Endodermal cell (in vitro differentiated cells): ENCODE measurements around the gene FTO. TPM values are rescaled to one million over a fixed set of nuclear protein-coding genes. Genes with fewer than 3 reads are reported as not detected.

Experiments used
- DNase-seq: peaks from one replicate; pipeline ENCODE4 v3.0.0-alpha.2; 2017
- H3K27ac ChIP-seq: 2 replicates; pipeline ENCODE4 v1.5.1; 2013; ENCODE audit warnings: mild to moderate bottlenecking, low read depth, low read length, moderate library complexity
- H3K27me3 ChIP-seq: 2 replicates; pipeline ENCODE4 v1.6.1; 2013; ENCODE audit warnings: mild to moderate bottlenecking, low read length, moderate library complexity; ENCODE audit not compliant: insufficient read depth, control insufficient read depth, poor library complexity, severe bottlenecking
- H3K36me3 ChIP-seq: 2 replicates; pipeline ENCODE4 v1.7.0; 2013; ENCODE audit warnings: mild to moderate bottlenecking, low read length, moderate library complexity; ENCODE audit not compliant: control insufficient read depth, insufficient read depth
- H3K4me1 ChIP-seq: one replicate; pipeline ENCODE4 v1.7.0; 2013; ENCODE audit warnings: low read length; ENCODE audit not compliant: control insufficient read depth, insufficient read depth
- H3K4me3 ChIP-seq: 2 replicates; pipeline ENCODE4 v1.5.1; 2013; ENCODE audit warnings: mild to moderate bottlenecking, low read length, moderate library complexity
- H3K9ac ChIP-seq: 2 replicates; pipeline ENCODE4 v1.6.1; 2013; ENCODE audit warnings: mild to moderate bottlenecking, low read length, moderate library complexity; ENCODE audit not compliant: poor library complexity, severe bottlenecking; ENCODE audit errors: extremely low read depth
- H3K9me3 ChIP-seq: 2 replicates; pipeline ENCODE4 v1.6.1; 2013; ENCODE audit warnings: mild to moderate bottlenecking, low read length, moderate library complexity; ENCODE audit not compliant: control insufficient read depth
- H3K27ac Mint-ChIP-seq: 2 replicates; pipeline ENCODE4 v1.8.0; 2020; ENCODE audit warnings: mixed read lengths
- H3K27me3 Mint-ChIP-seq: 2 replicates; pipeline ENCODE4 v1.8.0; 2021; ENCODE audit warnings: mild to moderate bottlenecking, mixed read lengths; ENCODE audit not compliant: insufficient read depth
- H3K36me3 Mint-ChIP-seq: 2 replicates; pipeline ENCODE4 v1.8.0; 2020; ENCODE audit warnings: low read depth, mixed read lengths
- H3K4me1 Mint-ChIP-seq: 2 replicates; pipeline ENCODE4 v1.8.0; 2020; ENCODE audit warnings: mixed read lengths
- H3K4me3 Mint-ChIP-seq: 2 replicates; pipeline ENCODE4 v1.8.0; 2020; ENCODE audit warnings: mild to moderate bottlenecking, moderate library complexity, mixed read lengths
- H3K9me3 Mint-ChIP-seq: 2 replicates; pipeline ENCODE4 v1.8.0; 2020; ENCODE audit warnings: mild to moderate bottlenecking, mixed read lengths
- WGBS, 2 experiments: methylation state at CpG; one replicate each; pipeline versions ENCODE4 v1.1.5 to v1.1.7; 2013; ENCODE audit warnings: missing lambda C conversion rate in 2 of 2, mixed read lengths in 1 of 2; ENCODE audit not compliant: insufficient coverage in 1 of 2, insufficient read length in 1 of 2; 5-methylcytosine and 5-hydroxymethylcytosine counted together
- total RNA-seq, 2 donors: library from RNA; stranded (reverse); fragmentation: NEBNext Ultra II Directional in 1 of 2; extraction: Animal tissue kit (Norgen Biotek cat#: 25700) in 1 of 2; gene quantifications; 2 replicates in 1 of 2; 3 replicates in 1 of 2; pipeline ENCODE4 v1.2.1, GENCODE V29; 2021
- TF ChIP-seq, protein P1 (sequence below): fragments of 200-600 bp; sonication (generic); conservative IDR thresholded peaks from 2 replicates; pipeline ENCODE4 v1.5.0; 2021; ENCODE audit warnings: antibody characterized with exemption, mild to moderate bottlenecking

Gene FTO
- total RNA-seq, 2 donors from 2014 or later = 80.3 to 102 TPM

DNA sequence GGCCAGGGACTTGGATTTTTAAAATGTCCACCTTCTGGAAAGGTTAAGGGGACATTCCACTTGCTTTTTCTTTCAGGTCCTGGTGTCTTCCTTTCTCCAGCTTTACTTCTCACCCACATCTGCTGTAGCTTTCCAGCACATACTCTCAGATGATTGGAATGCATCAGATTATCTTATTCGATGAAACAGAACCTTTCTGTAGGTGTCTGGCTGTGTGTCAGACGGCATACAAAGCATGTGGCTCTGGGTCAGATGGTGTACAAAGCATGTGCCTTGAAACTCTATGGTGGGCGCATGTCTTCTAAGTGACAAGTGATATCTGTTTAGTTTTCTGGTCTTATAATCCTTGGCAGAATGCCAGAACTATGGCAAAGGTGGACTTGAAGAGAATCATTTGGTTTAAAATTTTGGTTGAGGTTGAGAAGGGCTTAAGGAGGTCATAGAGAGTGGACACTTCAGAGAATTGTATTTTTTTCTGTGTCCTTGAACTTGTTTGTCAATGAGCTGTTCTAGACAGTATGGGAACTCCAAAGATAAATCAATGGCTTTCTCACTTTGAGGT, 125.3 kb downstream of the FTO start:
- Histone ChIP-seq H3K4me1 (no peaks in the 10 kb centered on the region), H3K9ac (no peak overlapping the region), H3K27ac (no peak overlapping the region), H3K9me3 (no peaks in the 10 kb centered on the region), H3K36me3 (peaks cover 11% of the 10 kb centered on the region), H3K27me3 (no peaks in the 10 kb centered on the region), H3K4me3 (no peak overlapping the region)
- Mint-ChIP-seq H3K27me3 (no peaks in the 10 kb centered on the region), H3K27ac (no peak overlapping the region), H3K9me3 (no peaks in the 10 kb centered on the region), H3K4me1 (no peaks in the 10 kb centered on the region), H3K4me3 (no peak overlapping the region), H3K36me3 (peaks cover 11% of the 10 kb centered on the region)
- WGBS, 2 experiments = 97 to 100% methylated on average over 2 to 3 of the region's 3 CpGs
- DNase-seq = no peak
- TF ChIP-seq, protein P1, sequence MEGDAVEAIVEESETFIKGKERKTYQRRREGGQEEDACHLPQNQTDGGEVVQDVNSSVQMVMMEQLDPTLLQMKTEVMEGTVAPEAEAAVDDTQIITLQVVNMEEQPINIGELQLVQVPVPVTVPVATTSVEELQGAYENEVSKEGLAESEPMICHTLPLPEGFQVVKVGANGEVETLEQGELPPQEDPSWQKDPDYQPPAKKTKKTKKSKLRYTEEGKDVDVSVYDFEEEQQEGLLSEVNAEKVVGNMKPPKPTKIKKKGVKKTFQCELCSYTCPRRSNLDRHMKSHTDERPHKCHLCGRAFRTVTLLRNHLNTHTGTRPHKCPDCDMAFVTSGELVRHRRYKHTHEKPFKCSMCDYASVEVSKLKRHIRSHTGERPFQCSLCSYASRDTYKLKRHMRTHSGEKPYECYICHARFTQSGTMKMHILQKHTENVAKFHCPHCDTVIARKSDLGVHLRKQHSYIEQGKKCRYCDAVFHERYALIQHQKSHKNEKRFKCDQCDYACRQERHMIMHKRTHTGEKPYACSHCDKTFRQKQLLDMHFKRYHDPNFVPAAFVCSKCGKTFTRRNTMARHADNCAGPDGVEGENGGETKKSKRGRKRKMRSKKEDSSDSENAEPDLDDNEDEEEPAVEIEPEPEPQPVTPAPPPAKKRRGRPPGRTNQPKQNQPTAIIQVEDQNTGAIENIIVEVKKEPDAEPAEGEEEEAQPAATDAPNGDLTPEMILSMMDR = no peak

DNA sequence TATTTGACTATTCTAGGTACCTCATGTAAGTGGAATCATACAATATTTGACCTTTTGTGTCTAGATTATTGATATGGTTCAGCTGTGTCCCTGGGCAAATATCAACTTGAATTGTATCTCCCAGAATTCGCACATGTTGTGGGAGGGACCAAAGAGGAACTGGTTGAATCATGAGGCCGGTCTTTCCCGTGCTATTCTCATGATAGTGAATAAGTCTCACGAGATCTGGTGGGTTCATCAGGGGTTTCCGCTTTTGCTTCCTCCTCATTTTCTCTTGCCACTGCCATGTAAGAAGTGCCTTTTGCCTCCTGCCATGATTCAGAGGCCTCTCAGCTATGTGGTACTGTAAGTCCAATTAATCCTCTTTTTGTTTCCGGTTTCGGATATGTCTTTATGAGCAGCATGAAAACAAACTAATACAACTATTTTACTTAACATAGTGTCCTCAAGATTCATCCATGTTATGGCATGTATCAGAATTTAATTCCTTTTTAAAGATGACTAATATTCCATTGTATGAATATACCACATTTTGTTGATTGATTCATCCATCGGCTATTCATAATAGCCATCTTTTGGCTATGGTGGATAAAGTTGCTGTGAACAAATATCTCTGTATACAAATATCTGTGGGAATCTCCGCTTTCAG, 129.1 kb downstream of the FTO start:
- no peak overlapping the region for H3K27ac ChIP-seq
- TF ChIP-seq, protein P1 = no peak
- H3K27ac Mint-ChIP-seq = no peak overlapping the region
- no peaks in the 10 kb centered on the region for H3K9me3 Mint-ChIP-seq
- H3K36me3 ChIP-seq = no peaks in the 10 kb centered on the region
- no peaks in the 10 kb centered on the region for H3K9me3 ChIP-seq
- no peaks in the 10 kb centered on the region for H3K27me3 ChIP-seq
- no peak overlapping the region for H3K9ac ChIP-seq
- H3K4me1 Mint-ChIP-seq = no peaks in the 10 kb centered on the region
- H3K36me3 Mint-ChIP-seq = peaks cover 5% of the 10 kb centered on the region
- H3K4me1 ChIP-seq = no peaks in the 10 kb centered on the region
- H3K4me3 Mint-ChIP-seq = no peak overlapping the region
- no peaks in the 10 kb centered on the region for H3K27me3 Mint-ChIP-seq
- H3K4me3 ChIP-seq = no peak overlapping the region
- DNase-seq = no peak
- 93 to 96% methylated on average over 7 to 9 of the region's 9 CpGs for WGBS, 2 experiments

DNA sequence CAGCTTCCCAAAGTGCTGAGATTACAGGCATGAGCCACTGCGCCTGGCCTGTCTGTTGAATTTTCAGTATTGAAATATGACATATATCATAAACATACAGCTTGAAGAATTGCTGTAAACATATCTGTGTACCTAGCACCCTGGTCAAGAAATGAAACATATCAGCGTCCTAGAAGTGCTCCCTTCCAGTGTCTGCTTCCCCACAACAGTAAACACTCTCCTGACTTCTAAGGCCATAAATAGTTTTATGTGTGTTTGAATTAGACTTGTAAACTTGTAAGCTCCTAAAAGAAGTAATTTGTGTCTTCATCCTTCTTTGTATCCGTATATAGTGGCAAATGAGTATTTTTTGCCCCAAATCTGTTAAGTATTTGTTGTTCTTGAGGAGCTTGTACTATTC, 132.2 kb downstream of the FTO start:
- Mint-ChIP-seq H3K4me1 (no peaks in the 10 kb centered on the region), H3K4me3 (no peak overlapping the region), H3K27me3 (no peaks in the 10 kb centered on the region), H3K27ac (no peak overlapping the region), H3K9me3 (no peaks in the 10 kb centered on the region), H3K36me3 (peaks cover 4% of the 10 kb centered on the region)
- no peaks in the 10 kb centered on the region for H3K9me3 ChIP-seq
- H3K4me3 ChIP-seq = no peak overlapping the region
- 89 to 98% methylated on average over 1 to 3 of the region's 3 CpGs for WGBS, 2 experiments
- no peak for DNase-seq
- no peaks in the 10 kb centered on the region for H3K27me3 ChIP-seq
- H3K36me3 ChIP-seq = no peaks in the 10 kb centered on the region
- H3K27ac ChIP-seq = no peak overlapping the region
- TF ChIP-seq, protein P1 = no peak
- no peak overlapping the region for H3K9ac ChIP-seq
- no peaks in the 10 kb centered on the region for H3K4me1 ChIP-seq
